GM19452 (cell line): ENCODE data around the gene SLC48A1.

ENCODE experiments used
- ATAC-seq: cut with Tn5 transposase; IDR thresholded peaks from one replicate; pipeline ENCODE4 v1.9.1; 2021; ENCODE audit not compliant: unreplicated experiment

The SLC48A1 gene

GRCh38 chr12:47744005-47744651 is 28.9 kb upstream of the SLC48A1 start:
- no peak for ATAC-seq

- no peak for ATAC-seq
These were observed 28.1 kb upstream of the SLC48A1 start for GRCh38 chr12:47744778-47745436.

- no peak for ATAC-seq
These were observed 27.5 kb upstream of the SLC48A1 start for GRCh38 chr12:47745485-47746041.

- no peak for ATAC-seq
These were observed 27.0 kb upstream of the SLC48A1 start for GRCh38 chr12:47746073-47746472.

- no peak for ATAC-seq
These were observed 26.5 kb upstream of the SLC48A1 start for GRCh38 chr12:47746523-47746922.

- ATAC-seq: no peak
These were observed 25.9 kb upstream of the SLC48A1 start for GRCh38 chr12:47747126-47747525.

GRCh38 chr12:47747596-47748506 is 25.2 kb upstream of the SLC48A1 start:
- ATAC-seq: no peak

- no peak for ATAC-seq
These were observed 24.6 kb upstream of the SLC48A1 start for GRCh38 chr12:47748507-47748828.

- no peak for ATAC-seq
These were observed 24.1 kb upstream of the SLC48A1 start for GRCh38 chr12:47748899-47749298.

GRCh38 chr12:47750229-47750798 is 22.7 kb upstream of the SLC48A1 start:
- ATAC-seq: no peak

- ATAC-seq: no peak
These were observed 22.0 kb upstream of the SLC48A1 start for GRCh38 chr12:47750916-47751470.

GRCh38 chr12:47751561-47751960 is 21.5 kb upstream of the SLC48A1 start:
- no peak for ATAC-seq

- ATAC-seq: no peak
These were observed 20.9 kb upstream of the SLC48A1 start for GRCh38 chr12:47752121-47752520.

GRCh38 chr12:47752552-47752951 is 20.5 kb upstream of the SLC48A1 start:
- ATAC-seq: no peak

GRCh38 chr12:47753021-47754001 is 19.7 kb upstream of the SLC48A1 start:
- no peak for ATAC-seq

GRCh38 chr12:47754126-47754525 is 18.9 kb upstream of the SLC48A1 start:
- no peak for ATAC-seq

GRCh38 chr12:47754881-47755280 is 18.2 kb upstream of the SLC48A1 start:
- peak; percentile 23 for ATAC-seq

- ATAC-seq: peak; percentile 58
These were observed 17.1 kb upstream of the SLC48A1 start for GRCh38 chr12:47755655-47756562.

- ATAC-seq: no peak
These were observed 15.6 kb upstream of the SLC48A1 start for GRCh38 chr12:47757364-47757839.
